ENCODE results near the gene PRKCE. TPM values are rescaled to one million over a fixed set of nuclear protein-coding genes. Genes with fewer than 3 reads are reported as not detected.

The PRKCE gene
- total RNA-seq, 1 donor from 2014 or later, result 24.2 TPM

DNA sequence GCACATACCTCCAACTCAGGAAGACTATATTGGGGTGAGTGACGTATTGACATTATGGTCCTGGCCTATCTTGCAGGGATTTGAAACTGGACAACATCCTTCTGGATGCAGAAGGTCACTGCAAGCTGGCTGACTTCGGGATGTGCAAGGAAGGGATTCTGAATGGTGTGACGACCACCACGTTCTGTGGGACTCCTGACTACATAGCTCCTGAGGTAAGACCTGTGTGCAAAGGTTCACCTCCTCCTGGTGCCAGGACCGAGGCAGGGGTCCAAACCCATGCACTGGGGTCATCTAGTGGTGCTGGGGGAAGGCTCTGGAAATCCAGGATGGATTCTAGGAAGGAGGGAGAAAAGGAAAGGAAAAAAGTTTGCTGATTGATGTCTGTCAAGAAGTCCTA lies 493.5 kb downstream of the PRKCE start:
- H3K27ac Mint-ChIP-seq (ENCODE audit: unreplicated experiment), result no peak overlapping the region
- H3K4me3 Mint-ChIP-seq (ENCODE audit: unreplicated experiment), result no peak overlapping the region
- peaks cover 5% of the 10 kb centered on the region for H3K36me3 Mint-ChIP-seq (ENCODE audit: low read depth, unreplicated experiment)
- DNase-seq (ENCODE audit: low spot score), result no peak
- no peaks in the 10 kb centered on the region for H3K9me3 Mint-ChIP-seq (ENCODE audit: unreplicated experiment)
- no peak for TF ChIP-seq CTCF (IDR thresholded peaks at IDR 0.05; ENCODE audit: unreplicated experiment)
- H3K27me3 Mint-ChIP-seq (ENCODE audit: unreplicated experiment), result no peaks in the 10 kb centered on the region
- H3K4me1 Mint-ChIP-seq (ENCODE audit: unreplicated experiment), result peaks cover 53% of the 10 kb centered on the region

DNA sequence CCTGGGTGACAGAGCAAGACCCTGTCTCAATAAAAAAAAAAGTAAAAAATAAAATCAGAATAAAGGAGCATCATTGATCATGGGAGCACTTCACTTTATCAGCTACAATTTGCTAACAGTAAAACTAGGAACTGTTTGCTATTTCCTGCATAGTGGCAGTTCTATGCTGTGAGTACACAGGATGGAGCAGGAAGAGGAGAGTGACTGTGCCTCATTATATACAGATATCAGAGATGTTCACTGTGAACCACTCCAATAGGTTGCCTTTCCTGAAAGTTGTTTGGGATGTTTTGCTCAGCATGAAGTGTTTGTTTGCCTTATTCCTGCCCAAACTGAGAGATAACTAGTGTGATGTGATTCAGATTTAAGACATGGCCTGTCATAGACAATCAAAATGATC lies 494.4 kb downstream of the PRKCE start:
- H3K4me1 Mint-ChIP-seq (ENCODE audit: unreplicated experiment), result peaks cover 53% of the 10 kb centered on the region
- peaks cover 5% of the 10 kb centered on the region for H3K36me3 Mint-ChIP-seq (ENCODE audit: low read depth, unreplicated experiment)
- H3K4me3 Mint-ChIP-seq (ENCODE audit: unreplicated experiment), result peak overlapping the region; percentile 81
- H3K9me3 Mint-ChIP-seq (ENCODE audit: unreplicated experiment), result no peaks in the 10 kb centered on the region
- peak overlapping the region; percentile 94 for H3K27ac Mint-ChIP-seq (ENCODE audit: unreplicated experiment)
- no peak for DNase-seq (ENCODE audit: low spot score)
- H3K27me3 Mint-ChIP-seq (ENCODE audit: unreplicated experiment), result peaks cover 3% of the 10 kb centered on the region
- no peak for TF ChIP-seq CTCF (IDR thresholded peaks at IDR 0.05; ENCODE audit: unreplicated experiment)

- Mint-ChIP-seq H3K27me3 (ENCODE audit: unreplicated experiment) (peaks cover 3% of the 10 kb centered on the region), H3K4me3 (ENCODE audit: unreplicated experiment) (peak overlapping the region; percentile 81)
Observed at GRCh38 chr2:46146866-46147502, 495.5 kb downstream of the PRKCE start.

DNA sequence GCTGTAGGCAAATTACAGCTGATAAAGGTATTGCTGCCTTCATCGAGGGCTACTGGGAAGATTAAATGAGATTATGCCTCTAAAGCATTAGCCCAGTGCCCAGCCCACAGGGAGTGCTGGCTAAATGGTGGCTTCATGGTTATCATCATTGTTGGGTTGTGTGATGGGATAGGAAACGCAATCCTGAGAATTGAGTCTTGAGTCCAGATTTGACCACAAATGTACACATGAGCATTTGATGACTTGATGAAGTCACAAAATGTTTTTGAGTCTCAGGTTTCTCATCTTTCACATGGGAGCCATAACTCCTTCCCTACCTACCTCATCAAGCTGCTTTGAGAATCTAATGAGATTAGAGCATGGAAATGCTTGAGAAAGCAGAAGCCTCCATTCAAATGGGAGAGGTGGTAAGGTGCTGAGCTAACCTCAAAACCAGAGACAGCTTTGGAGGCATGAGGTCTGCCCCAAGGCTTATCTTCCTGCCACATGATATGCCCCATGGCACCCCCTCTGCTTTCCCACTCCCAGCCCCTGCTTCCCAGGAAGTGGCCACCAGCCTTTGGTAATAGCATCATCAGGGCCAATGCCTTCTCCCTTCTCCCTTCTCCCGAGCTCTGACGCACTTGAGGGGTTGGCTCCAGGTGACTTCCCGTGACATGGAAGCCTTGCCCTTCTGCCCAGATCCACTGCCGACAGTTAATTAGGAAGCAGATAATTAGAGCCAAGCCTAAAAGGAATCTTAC lies 496.3 kb downstream of the PRKCE start:
- peaks cover 9% of the 10 kb centered on the region for H3K36me3 Mint-ChIP-seq (ENCODE audit: low read depth, unreplicated experiment)
- TF ChIP-seq CTCF (IDR thresholded peaks at IDR 0.05; ENCODE audit: unreplicated experiment), result no peak
- peaks cover 3% of the 10 kb centered on the region for H3K27me3 Mint-ChIP-seq (ENCODE audit: unreplicated experiment)
- H3K4me3 Mint-ChIP-seq (ENCODE audit: unreplicated experiment), result no peak overlapping the region
- H3K4me1 Mint-ChIP-seq (ENCODE audit: unreplicated experiment), result peaks cover 40% of the 10 kb centered on the region
- DNase-seq (ENCODE audit: low spot score), result no peak
- H3K27ac Mint-ChIP-seq (ENCODE audit: unreplicated experiment), result no peak overlapping the region
- H3K9me3 Mint-ChIP-seq (ENCODE audit: unreplicated experiment), result no peaks in the 10 kb centered on the region

More at GRCh38 chr2:46146866-46147502, 495.5 kb downstream of the PRKCE start:
- no peak for DNase-seq (ENCODE audit: low spot score)
- no peaks in the 10 kb centered on the region for H3K9me3 Mint-ChIP-seq (ENCODE audit: unreplicated experiment)
- peaks cover 9% of the 10 kb centered on the region for H3K36me3 Mint-ChIP-seq (ENCODE audit: low read depth, unreplicated experiment)
- TF ChIP-seq CTCF (IDR thresholded peaks at IDR 0.05; ENCODE audit: unreplicated experiment), result no peak
- peak overlapping the region; percentile 94 for H3K27ac Mint-ChIP-seq (ENCODE audit: unreplicated experiment)
- H3K4me1 Mint-ChIP-seq (ENCODE audit: unreplicated experiment), result peaks cover 48% of the 10 kb centered on the region

GRCh38 chr2:46148369-46148736 lies 496.9 kb downstream of the PRKCE start:
- peaks cover 4% of the 10 kb centered on the region for H3K27me3 Mint-ChIP-seq (ENCODE audit: unreplicated experiment)
- peaks cover 9% of the 10 kb centered on the region for H3K36me3 Mint-ChIP-seq (ENCODE audit: low read depth, unreplicated experiment)
- TF ChIP-seq CTCF (IDR thresholded peaks at IDR 0.05; ENCODE audit: unreplicated experiment), result no peak
- H3K9me3 Mint-ChIP-seq (ENCODE audit: unreplicated experiment), result no peaks in the 10 kb centered on the region
- no peak overlapping the region for H3K27ac Mint-ChIP-seq (ENCODE audit: unreplicated experiment)
- H3K4me1 Mint-ChIP-seq (ENCODE audit: unreplicated experiment), result peaks cover 35% of the 10 kb centered on the region
- H3K4me3 Mint-ChIP-seq (ENCODE audit: unreplicated experiment), result no peak overlapping the region
- DNase-seq (ENCODE audit: low spot score), result no peak

Data from endothelial cell (in vitro differentiated cells).